ENCODE measurements around the gene SLC22A31.
"Not testable (repeated sequence)": the region's sequence is repeated elsewhere in the genome, so short reads cannot be mapped to it uniquely, and the experiment has no call there.

Gene SLC22A31

GRCh38 chr16:89200124-89200849 is at the start of gene SLC22A31:
TSS of gene SLC22A31 (minus strand) at chr16:89200537. CDS start at chr16:89200501, 36 bp downstream.
- no peak for DNase-seq (ENCODE audit: low read depth in 2 of 2)

- DNase-seq (ENCODE audit: low read depth in 2 of 2) = no peak
Measured at GRCh38 chr16:89248196-89248982, 48.1 kb upstream of the SLC22A31 start.

GRCh38 chr16:89247734-89248075 is 47.4 kb upstream of the SLC22A31 start:
- not testable (repeated sequence) for DNase-seq (ENCODE audit: low read depth in 2 of 2)

GRCh38 chr16:89246903-89247733 is 46.8 kb upstream of the SLC22A31 start:
- DNase-seq (ENCODE audit: low read depth in 2 of 2) = peak; percentile 98 to 99

GRCh38 chr16:89246383-89246902 is 46.1 kb upstream of the SLC22A31 start:
- DNase-seq (ENCODE audit: low read depth in 2 of 2) = no peak

- no peak for DNase-seq (ENCODE audit: low read depth in 2 of 2)
Measured at GRCh38 chr16:89244754-89245153, 44.4 kb upstream of the SLC22A31 start.

GRCh38 chr16:89244264-89244663 is 43.9 kb upstream of the SLC22A31 start:
- DNase-seq (ENCODE audit: low read depth in 2 of 2) = not testable (repeated sequence)

- DNase-seq (ENCODE audit: low read depth in 2 of 2) = no peak
Measured at GRCh38 chr16:89243664-89244063, 43.3 kb upstream of the SLC22A31 start.

GRCh38 chr16:89242795-89243200 is 42.5 kb upstream of the SLC22A31 start:
- no peak for DNase-seq (ENCODE audit: low read depth in 2 of 2)

GRCh38 chr16:89241187-89242007 is 41.1 kb upstream of the SLC22A31 start:
- peak; percentile 45 to 50 for DNase-seq (ENCODE audit: low read depth in 2 of 2)

GRCh38 chr16:89237733-89238132 is 37.4 kb upstream of the SLC22A31 start:
- DNase-seq (ENCODE audit: low read depth in 2 of 2) = no peak

GRCh38 chr16:89233678-89234490 is 33.5 kb upstream of the SLC22A31 start:
- DNase-seq (ENCODE audit: low read depth in 2 of 2) = no peak

- no peak for DNase-seq (ENCODE audit: low read depth in 2 of 2)
Measured at GRCh38 chr16:89232107-89232506, 31.8 kb upstream of the SLC22A31 start.

- DNase-seq (ENCODE audit: low read depth in 2 of 2) = no peak
Measured at GRCh38 chr16:89230255-89230654, 29.9 kb upstream of the SLC22A31 start.

GRCh38 chr16:89224665-89225064 is 24.3 kb upstream of the SLC22A31 start:
- DNase-seq (ENCODE audit: low read depth in 2 of 2) = no peak

- no peak for DNase-seq (ENCODE audit: low read depth in 2 of 2)
Measured at GRCh38 chr16:89222931-89223330, 22.6 kb upstream of the SLC22A31 start.

- no peak for DNase-seq (ENCODE audit: low read depth in 2 of 2)
Measured at GRCh38 chr16:89221604-89222003, 21.3 kb upstream of the SLC22A31 start.

GRCh38 chr16:89219365-89219764 is 19.0 kb upstream of the SLC22A31 start:
- no peak for DNase-seq (ENCODE audit: low read depth in 2 of 2)

GRCh38 chr16:89217388-89218191 is 17.3 kb upstream of the SLC22A31 start, which contains the start of gene ZNF778:
TSS of gene ZNF778 (plus strand) at chr16:89217703. CDS start at chr16:89221128, 3,425 bp downstream.
- peak; percentile 57 to 66 for DNase-seq (ENCODE audit: low read depth in 2 of 2)

- DNase-seq (ENCODE audit: low read depth in 2 of 2) = no peak
Measured at GRCh38 chr16:89217138-89217387, 16.7 kb upstream of the SLC22A31 start.
